ENCODE results near the gene TSPAN31. TPM values are rescaled to one million over a fixed set of nuclear protein-coding genes. Genes with fewer than 3 reads are reported as not detected.
"Not testable (repeated sequence)": the region's sequence is repeated elsewhere in the genome, so short reads cannot be mapped to it uniquely, and the experiment has no call there.

The TSPAN31 gene
- total RNA-seq, 1 experiment from 2014 or later = 42.1 TPM

DNA sequence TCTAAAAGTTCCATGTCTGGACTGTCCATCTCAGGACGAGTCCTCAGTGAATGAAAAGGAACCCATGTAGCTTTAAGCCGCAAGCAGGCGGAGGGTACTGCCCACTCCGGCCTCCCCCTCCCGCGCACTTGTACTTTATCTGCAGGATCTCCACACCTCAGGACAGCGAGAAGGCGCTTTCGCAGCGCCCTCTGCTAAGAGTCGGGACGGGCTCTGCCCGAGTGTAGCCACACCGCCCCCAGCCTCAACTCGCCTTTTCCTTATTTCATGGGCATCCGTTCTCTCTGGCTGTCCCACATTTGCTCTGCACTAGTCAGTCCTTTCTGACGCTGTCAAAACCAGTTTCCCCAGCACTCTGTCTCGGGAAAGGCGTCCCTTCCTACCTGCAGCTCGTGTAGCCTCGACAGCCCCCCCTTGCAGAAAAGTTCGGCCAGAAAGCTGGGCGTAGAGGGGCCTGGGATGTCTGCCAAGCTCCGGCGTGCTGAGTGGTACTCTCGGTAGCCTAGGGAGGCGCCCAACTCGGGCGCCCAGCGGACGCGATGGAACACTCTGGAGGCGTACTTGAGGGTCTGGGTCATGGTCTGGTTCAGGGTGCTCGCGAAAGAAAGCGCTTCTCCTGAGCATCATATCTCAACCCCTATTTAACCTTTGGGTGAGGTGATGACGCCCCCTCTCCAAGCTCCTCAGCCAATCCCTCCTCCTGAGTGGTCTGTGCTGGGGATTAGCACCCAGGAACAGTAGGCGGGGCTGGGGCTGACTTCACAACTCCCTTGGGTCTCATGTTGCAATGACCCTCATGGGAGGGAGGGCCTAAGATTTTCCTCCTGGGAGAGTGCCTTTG lies 21.8 kb downstream of the TSPAN31 start, which contains the start of gene CYP27B1:
Gene CYP27B1 (minus strand): TSS at position 615 of the 841 bp plus-strand sequence. CDS start 37 bp downstream, at position 578.
- peak; percentile 32 for DNase-seq (ENCODE audit: low read depth)

DNA sequence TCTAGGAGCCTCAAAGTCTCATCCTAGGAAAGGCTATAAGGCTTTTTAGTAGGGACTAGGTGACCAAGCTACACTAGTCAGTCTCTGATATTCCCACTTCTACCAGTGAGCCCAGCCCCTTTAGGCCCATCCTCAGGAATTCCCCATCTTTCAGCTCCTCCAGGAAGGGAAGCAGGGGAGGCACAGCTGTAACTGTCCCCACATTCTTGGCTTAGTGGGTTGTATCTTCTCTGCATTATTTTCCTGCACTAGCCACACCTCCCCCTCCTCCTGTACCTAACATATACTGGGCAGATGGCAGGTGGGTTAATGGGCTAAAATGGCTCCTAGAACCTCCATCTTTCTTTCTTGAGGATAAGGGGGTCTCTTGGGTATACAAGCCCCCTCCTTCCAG lies 22.5 kb downstream of the TSPAN31 start:
- DNase-seq (ENCODE audit: low read depth) = no peak

- DNase-seq (ENCODE audit: low read depth) = no peak
Measured at GRCh38 chr12:57767876-57768275, 23.0 kb downstream of the TSPAN31 start.

- no peak for DNase-seq (ENCODE audit: low read depth)
Measured at GRCh38 chr12:57769594-57769993, 24.8 kb downstream of the TSPAN31 start.

DNA sequence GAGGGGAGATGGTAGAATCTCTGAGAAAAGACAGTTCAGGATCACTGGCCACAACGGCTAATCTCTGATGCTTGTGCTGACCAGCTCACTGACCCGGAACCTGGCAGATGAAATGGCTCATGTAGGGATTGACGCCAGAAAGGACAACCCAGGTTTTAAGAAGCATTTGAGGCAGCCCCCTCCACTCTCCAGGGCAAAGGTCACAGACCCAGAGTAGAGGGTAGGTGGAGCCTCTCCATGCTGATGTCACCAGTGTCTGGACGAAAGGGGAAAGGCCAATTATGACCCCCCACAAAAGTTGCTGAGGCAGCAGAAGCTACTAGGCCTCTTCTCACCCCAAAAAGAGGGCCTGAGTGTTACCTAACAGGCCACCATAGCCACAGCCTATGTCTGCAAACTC lies 25.9 kb downstream of the TSPAN31 start:
- DNase-seq (ENCODE audit: low read depth) = no peak

DNA sequence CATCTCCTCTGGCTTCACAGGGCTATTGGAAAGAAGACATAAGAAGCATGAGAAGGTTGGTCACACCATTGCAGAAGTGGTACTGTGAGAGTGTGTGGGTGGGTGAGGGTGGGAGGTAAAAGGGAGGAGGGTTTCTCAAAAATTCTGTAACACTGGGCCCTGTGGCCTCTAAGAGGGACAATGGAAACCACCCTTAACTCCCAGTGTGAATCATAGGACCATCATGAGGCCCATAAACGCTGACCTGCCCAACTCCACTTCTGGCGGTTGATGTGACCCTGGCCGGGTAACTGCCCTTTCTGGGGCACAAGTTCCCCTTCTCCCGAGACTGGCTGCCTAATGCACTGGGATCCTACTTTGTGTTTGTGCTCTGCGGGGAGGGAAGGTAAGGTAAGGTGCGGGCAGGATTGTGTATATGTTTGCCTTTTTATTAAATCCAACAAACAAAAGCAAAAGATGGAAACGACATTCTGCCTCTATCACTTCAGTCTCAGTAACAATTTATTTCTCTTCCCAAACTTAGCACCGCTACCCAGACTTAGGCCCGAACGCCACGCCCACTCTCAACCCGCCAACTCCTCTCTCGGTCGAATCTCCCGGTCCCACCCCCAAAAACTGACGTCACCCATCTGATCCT lies 26.5 kb downstream of the TSPAN31 start:
- peak; percentile 86 for DNase-seq (ENCODE audit: low read depth)

DNA sequence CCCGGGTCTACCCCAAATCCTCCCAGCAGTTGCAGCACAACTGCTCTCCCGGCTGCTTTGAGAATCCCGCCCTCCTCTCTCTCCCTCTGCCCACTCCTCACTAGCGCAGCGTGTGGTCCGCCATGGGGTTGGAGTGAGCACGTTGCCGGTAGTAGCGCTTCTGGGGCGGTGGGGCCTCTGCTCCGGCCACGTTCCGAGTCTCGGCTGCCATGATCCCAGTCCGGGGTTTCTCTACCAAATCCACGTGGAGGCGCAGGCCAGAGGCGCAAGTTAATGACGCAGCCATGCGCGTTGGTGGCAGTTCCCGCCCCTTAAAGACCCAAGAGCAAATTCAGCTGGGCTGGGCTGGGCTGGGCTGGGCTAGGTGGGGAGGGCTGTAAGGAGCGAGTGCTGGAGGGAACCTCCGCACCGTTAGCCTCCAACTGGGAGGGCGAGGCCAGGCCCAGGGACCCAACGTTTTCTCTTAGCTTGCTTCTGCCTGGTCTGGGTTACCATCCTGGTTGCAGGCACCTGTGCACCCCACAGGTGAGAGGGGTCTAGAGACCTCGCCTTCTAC lies 27.1 kb downstream of the TSPAN31 start, which contains the start of gene METTL1:
Gene METTL1 (minus strand): TSS at position 233 of the 556 bp plus-strand sequence. CDS start 22 bp downstream, at position 211.
- DNase-seq (ENCODE audit: low read depth) = peak; percentile 94

GRCh38 chr12:57772429-57773322 lies 27.8 kb downstream of the TSPAN31 start, which contains the start of gene EEF1AKMT3:
EEF1AKMT3 (plus strand) TSS chr12:57772614; CDS start chr12:57772725, 111 bp downstream.
- DNase-seq (ENCODE audit: low read depth) = peak; percentile 62

DNA sequence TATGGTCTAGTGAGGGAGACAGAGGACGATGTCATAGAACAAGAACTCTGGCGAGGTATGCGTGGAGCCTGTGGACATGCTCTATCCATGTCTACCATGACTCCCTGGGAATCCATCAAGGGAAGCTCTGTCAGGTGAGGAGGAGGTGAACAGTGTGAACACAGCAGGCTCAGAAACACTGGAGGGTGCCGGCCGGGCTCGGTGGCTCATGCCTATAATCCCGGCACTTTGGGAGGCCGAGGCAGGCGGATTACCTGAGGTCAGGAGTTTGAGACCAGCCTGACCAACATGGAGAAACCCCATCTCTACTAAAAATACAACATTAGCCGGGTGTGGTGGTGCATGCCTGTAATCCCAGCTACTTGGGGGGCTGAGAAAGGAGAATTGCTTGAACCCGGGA lies 29.8 kb downstream of the TSPAN31 start:
- not testable (repeated sequence) for DNase-seq (ENCODE audit: low read depth)

DNA sequence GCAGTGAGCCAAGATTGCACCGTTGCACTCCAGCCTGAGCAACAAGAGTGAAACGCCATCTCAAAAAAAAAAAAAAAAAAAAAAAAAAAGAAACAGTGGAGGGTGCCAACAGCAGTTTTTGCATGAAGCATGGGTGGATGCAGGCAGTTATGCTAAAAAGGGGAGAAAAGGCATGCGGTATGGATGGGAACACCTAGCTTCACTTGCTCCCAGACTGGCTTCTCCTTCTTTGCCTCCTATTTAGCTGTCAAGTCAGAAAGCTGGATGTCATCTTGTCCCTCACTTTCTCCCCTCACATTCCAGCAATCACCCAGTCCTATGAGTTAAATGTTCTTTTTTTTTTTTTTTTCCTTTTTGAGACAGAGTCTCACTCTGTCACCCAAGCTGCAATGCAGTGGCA lies 30.2 kb downstream of the TSPAN31 start:
- DNase-seq (ENCODE audit: low read depth) = no peak

GRCh38 chr12:57775563-57776246 lies 30.9 kb downstream of the TSPAN31 start:
- no peak for DNase-seq (ENCODE audit: low read depth)

- no peak for DNase-seq (ENCODE audit: low read depth)
Measured at GRCh38 chr12:57776247-57776587, 31.4 kb downstream of the TSPAN31 start.

- DNase-seq (ENCODE audit: low read depth) = no peak
Measured at GRCh38 chr12:57777367-57777766, 32.5 kb downstream of the TSPAN31 start.

DNA sequence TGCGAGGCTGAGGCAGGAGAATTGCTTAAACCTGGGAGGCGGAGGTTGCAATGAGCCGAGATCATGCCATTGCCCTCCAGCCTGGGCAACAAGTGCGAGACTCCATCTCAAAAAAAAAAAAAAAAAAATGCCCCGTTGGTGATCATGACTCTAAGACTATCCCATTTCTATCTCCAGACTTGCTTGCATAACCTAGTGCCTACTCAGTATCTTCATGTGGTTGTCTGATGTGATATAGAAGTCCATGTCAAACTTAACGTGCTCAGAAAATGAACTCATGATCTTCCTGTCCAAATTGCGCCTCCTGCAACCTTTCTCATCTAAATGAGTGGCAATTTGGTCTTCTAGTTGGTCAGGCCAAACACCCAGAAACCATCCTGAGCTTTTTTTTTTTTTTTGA lies 33.1 kb downstream of the TSPAN31 start:
- DNase-seq (ENCODE audit: low read depth) = no peak

DNA sequence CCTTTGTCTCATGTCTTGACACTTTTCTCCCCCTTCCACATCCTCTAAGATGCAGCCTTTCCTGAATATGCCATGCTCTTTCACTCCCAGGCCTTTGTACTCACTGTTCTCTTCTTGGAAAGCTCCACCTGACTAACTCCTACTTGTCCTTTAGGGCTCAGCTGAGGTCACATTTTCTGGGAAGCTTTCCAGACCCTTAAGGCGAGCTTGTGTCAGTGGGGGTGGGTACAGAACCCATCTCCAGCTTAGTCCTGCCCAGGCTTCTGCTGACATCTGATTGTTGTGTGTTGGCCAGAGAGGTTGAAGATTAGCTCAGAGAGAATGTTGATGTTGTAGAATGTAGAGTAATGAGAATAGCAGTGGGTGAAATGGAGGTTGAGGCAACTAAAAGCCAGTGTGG lies 34.9 kb downstream of the TSPAN31 start:
- DNase-seq (ENCODE audit: low read depth) = peak; percentile 19

- no peak for DNase-seq (ENCODE audit: low read depth)
Measured at GRCh38 chr12:57780284-57780897, 35.6 kb downstream of the TSPAN31 start.

DNA sequence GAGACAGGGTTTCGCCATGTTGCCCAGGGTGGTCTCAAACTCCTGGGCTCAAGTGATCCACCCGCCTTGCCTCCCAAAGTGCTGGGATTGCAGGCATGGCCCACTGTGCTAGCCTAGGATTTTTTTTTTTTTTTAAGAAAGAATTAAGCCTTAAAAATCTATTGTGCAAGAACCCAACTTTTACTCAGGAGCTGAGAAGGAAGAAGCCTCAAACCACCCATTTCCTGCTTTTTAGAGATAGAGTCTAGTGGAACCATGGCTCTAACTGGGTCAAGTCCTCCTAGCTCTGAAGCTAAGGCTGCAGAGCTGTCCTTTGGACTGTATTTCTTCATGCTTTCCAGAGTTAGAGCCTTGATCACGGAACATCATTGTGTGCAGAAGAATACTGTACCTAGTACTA lies 36.4 kb downstream of the TSPAN31 start:
- no peak for DNase-seq (ENCODE audit: low read depth)

GRCh38 chr12:57781801-57782200 lies 37.0 kb downstream of the TSPAN31 start:
- DNase-seq (ENCODE audit: low read depth) = no peak

GRCh38 chr12:57782243-57782607 lies 37.4 kb downstream of the TSPAN31 start:
- no peak for DNase-seq (ENCODE audit: low read depth)

DNA sequence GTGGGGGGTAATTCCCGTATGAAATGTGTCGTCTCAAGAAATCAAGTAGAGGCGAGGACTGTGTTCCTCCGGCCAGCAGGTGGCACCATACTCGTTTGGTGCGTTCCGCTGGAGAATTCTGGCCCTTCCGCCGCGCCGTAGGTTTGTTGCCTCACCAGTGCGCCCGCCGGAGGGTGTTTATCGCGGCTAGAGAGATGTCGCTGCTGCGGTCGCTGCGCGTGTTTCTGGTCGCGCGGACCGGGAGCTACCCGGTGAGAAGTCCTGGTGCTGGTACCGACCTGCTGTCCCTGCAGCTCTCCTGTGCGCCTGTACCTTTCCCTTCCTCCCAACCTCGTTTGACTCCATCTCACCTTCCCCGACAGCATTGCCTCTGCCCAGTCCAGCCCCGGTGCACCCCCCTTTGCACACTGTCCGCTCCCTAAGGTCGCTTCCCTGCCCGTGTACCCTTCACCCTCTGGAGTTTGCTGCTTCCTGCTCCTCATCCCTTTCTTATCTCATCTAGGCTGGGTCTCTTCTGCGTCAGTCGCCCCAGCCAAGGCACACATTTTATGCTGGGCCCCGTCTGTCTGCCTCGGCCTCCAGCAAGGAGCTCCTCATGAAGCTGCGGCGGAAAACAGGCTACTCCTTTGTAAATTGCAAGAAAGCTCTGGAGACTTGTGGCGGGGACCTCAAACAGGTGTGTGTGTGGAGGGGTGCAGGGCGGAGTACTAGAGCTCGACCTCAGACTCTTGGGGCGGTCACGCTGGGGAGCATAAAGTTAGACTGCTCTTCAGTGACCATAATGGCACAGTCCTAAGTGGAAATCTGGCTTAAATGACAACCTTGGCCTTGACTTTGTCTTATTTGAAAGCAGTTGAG lies 38.0 kb downstream of the TSPAN31 start, which contains the start of gene TSFM:
Gene TSFM (plus strand): TSS at position 180 of the 858 bp plus-strand sequence. CDS start 15 bp downstream, at position 195.
- DNase-seq (ENCODE audit: low read depth) = peak; percentile 92
